GM12878 (cell line): Measurements from ENCODE around the gene CDH4. TPM values are rescaled to one million over a fixed set of nuclear protein-coding genes. Genes with fewer than 3 reads are reported as not detected.

ENCODE experiments used
- ATAC-seq: fragments of 200-7000 bp; cut with Tn5 transposase; 3 replicates; pipeline ENCODE4 v1.9.1; 2020; ENCODE audit warnings: mild to moderate bottlenecking, moderate library complexity
- BruUV-seq: library from RNA; stranded (reverse); fragments of 400-500 nt; replicated peaks from 2 replicates; lab custom pipeline; 2021; lab: Mats Ljungman, UMichigan
- CTCF ChIA-PET: fragments of 300-600 bp; sonication (Branson Sonifier 250); formaldehyde crosslinking; extraction: SDS; loops from one replicate; lab custom pipeline; 2021; ENCODE audit warnings: inconsistent platforms; lab: Yijun Ruan, JAX
- POLR2A ChIA-PET: fragments of 350-600 bp; formaldehyde crosslinking; extraction: SDS; loops from one replicate; lab custom pipeline; 2021; ENCODE audit warnings: inconsistent platforms; lab: Charles Lee
- RAD21 ChIA-PET: fragments of 300-600 bp; sonication (Branson Sonifier 250); formaldehyde crosslinking; loops from one replicate; lab custom pipeline; 2023; ENCODE audit warnings: antibody characterized with exemption; ENCODE audit not compliant: unreplicated experiment; lab: Charles Lee
- SMC1A ChIA-PET: fragments of 300-600 bp; sonication (Branson Sonifier 250); formaldehyde crosslinking; loops from one replicate; lab custom pipeline; 2023; ENCODE audit not compliant: unreplicated experiment, uncharacterized antibody; lab: Charles Lee
- DNase-seq: peaks from one replicate; pipeline ENCODE4 v3.0.0-alpha.2; 2011; ENCODE audit warnings: low read depth, low spot score
- FAIRE-seq: peaks from 3 replicates; lab custom pipeline; 2011; peaks lifted over from hg19 to GRCh38; lab: Jason Lieb, UNC
- H2AFZ ChIP-seq: 2 replicates; pipeline ENCODE4 v1.6.0; 2011; ENCODE audit warnings: low read depth, low read length, control low read depth; ENCODE audit not compliant: control insufficient read depth
- H3K27ac ChIP-seq: 2 replicates; pipeline ENCODE4 v1.5.1; 2011; ENCODE audit warnings: control low read depth; ENCODE audit not compliant: control insufficient read depth, insufficient read depth
- H3K27me3 ChIP-seq, 2 experiments: replicated peaks in 1 of 2; 2 replicates each; pipeline versions ENCODE4 v1.6.0 to v1.6.1; 2011; ENCODE audit warnings: low read length in 1 of 2; ENCODE audit not compliant: control insufficient read depth in 2 of 2, insufficient read depth in 2 of 2
- H3K36me3 ChIP-seq, 2 experiments: 2 replicates each; pipeline ENCODE4 v1.5.1; 2011; ENCODE audit warnings: low read length in 1 of 2; ENCODE audit not compliant: control insufficient read depth in 2 of 2, insufficient read depth in 2 of 2
- H3K4me1 ChIP-seq: 2 replicates; pipeline ENCODE4 v1.6.1; 2011; ENCODE audit warnings: mild to moderate bottlenecking, low read length, moderate library complexity, mixed read lengths; ENCODE audit not compliant: control insufficient read depth, insufficient read depth
- H3K4me2 ChIP-seq: 2 replicates; pipeline ENCODE4 v1.6.0; 2011; ENCODE audit warnings: control low read depth; ENCODE audit not compliant: control insufficient read depth, insufficient read depth
- H3K4me3 ChIP-seq: fragments of 200-600 bp; sonication (generic); 2 replicates; pipeline ENCODE4 v1.5.1; 2016
- H3K79me2 ChIP-seq: 2 replicates; pipeline ENCODE4 v1.6.0; 2011; ENCODE audit warnings: low read length; ENCODE audit not compliant: control insufficient read depth, insufficient read depth
- H3K9ac ChIP-seq: 2 replicates; pipeline ENCODE4 v1.8.0; 2011; ENCODE audit warnings: low read length, control low read depth, mixed read lengths; ENCODE audit not compliant: control insufficient read depth, insufficient read depth
- H3K9me3 ChIP-seq: replicated peaks from 3 replicates; pipeline ENCODE4 v1.5.1; 2011; ENCODE audit warnings: mild to moderate bottlenecking, low read length; ENCODE audit not compliant: control insufficient read depth, insufficient read depth
- H4K20me1 ChIP-seq: 2 replicates; pipeline ENCODE4 v1.6.0; 2011; ENCODE audit not compliant: control insufficient read depth, insufficient read depth
- BMI1 ChIP-seq: fragments of 450-650 bp; IDR thresholded peaks from 2 replicates; pipeline ENCODE4 v1.6.1; 2016; ENCODE audit warnings: mild to moderate bottlenecking, moderate library complexity, borderline replicate concordance
- FOS ChIP-seq: IDR thresholded peaks from 3 replicates; pipeline ENCODE4 v1.6.1; 2011; ENCODE audit warnings: borderline replicate concordance; ENCODE audit not compliant: insufficient read length; ENCODE audit errors: extremely low read depth
- HDAC2 ChIP-seq: fragments of 200-600 bp; sonication (generic); IDR thresholded peaks from 2 replicates; pipeline ENCODE4 v1.6.1; 2017
- MTA2 ChIP-seq: fragments of 450-650 bp; IDR thresholded peaks from 2 replicates; pipeline ENCODE4 v1.6.1; 2016; ENCODE audit warnings: low read depth, mild to moderate bottlenecking, moderate library complexity
- POLR2A ChIP-seq: IDR thresholded peaks from 2 replicates; pipeline ENCODE4 v1.6.1; 2011; ENCODE audit warnings: low read depth, mild to moderate bottlenecking, low read length
- RAD51 ChIP-seq: fragments of 450-650 bp; IDR thresholded peaks from 2 replicates; pipeline ENCODE4 v1.6.1; 2016; ENCODE audit warnings: moderate library complexity, mild to moderate bottlenecking, inconsistent platforms
- REST ChIP-seq: IDR thresholded peaks from 2 replicates; pipeline ENCODE4 v1.6.1; 2012; ENCODE audit warnings: mild to moderate bottlenecking, low read depth, low read length
- SIN3A ChIP-seq: IDR thresholded peaks from 2 replicates; pipeline ENCODE4 v1.6.1; 2012; ENCODE audit warnings: low read depth, low read length, improper control_type of control experiment
- SKIL ChIP-seq: fragments of 450-650 bp; IDR thresholded peaks from 2 replicates; pipeline ENCODE4 v1.6.1; 2017; ENCODE audit warnings: mild to moderate bottlenecking, low read depth, inconsistent platforms; ENCODE audit not compliant: poor library complexity, severe bottlenecking
- SUPT20H ChIP-seq: IDR thresholded peaks from 2 replicates; pipeline ENCODE4 v1.6.1; 2011; ENCODE audit warnings: low read depth, mild to moderate bottlenecking, low read length, moderate library complexity, borderline replicate concordance; ENCODE audit not compliant: control insufficient read depth
- WGBS: methylation state at CpG from one replicate; pipeline ENCODE4 v1.1.6; 2016; ENCODE audit warnings: low lambda C conversion rate; ENCODE audit not compliant: insufficient replicate concordance, insufficient coverage; ENCODE audit errors: missing lambda C conversion rate; 5-methylcytosine and 5-hydroxymethylcytosine counted together
- in situ Hi-C: fragments of 300-500 bp; cut with MboI; formaldehyde crosslinking; loops from 9 replicates; pipeline ENCODE4 v1.14.3; 2018; ENCODE audit warnings: mixed read lengths
- intact Hi-C: fragments of 100-400 bp; cut with micrococcal nuclease; formaldehyde crosslinking; loops from one replicate; pipeline ENCODE4 v1.14.2; 2022; ENCODE audit not compliant: unreplicated experiment
- polyA plus RNA-seq, 11 experiments: library from polyadenylated mRNA; depleted of rRNA in 4 of 11; unstranded in 6 of 11; stranded (reverse) in 5 of 11; fragments of >200 nt; fragmentation: Nextera tagmentation in 4 of 11; fragmentation: Illumina TruSeq in 1 of 11; extraction: Ambion mirVana in 4 of 11; extraction: Trizol in 1 of 11; gene quantifications; 1 replicate in 1 of 11; 2 replicates in 10 of 11; pipeline versions ENCODE4 v1.2.1 to v1.2.3, GENCODE V29; 2011 to 2016; ENCODE audit warnings: inconsistent platforms in 2 of 11, missing spikeins in 2 of 11, low read depth in 1 of 11
- total RNA-seq, 4 experiments: library from RNA; depleted of rRNA in 3 of 4; stranded (reverse); fragments of >200 nt in 3 of 4; fragmentation: Illumina TruSeq in 1 of 4; extraction: Trizol in 1 of 4; gene quantifications; 2 replicates each; pipeline versions ENCODE4 v1.2.1 to v1.2.3, GENCODE V29; 2013 to 2021

The CDH4 gene
- total and polyA plus RNA-seq, 10 of the 15 experiments (the other 5 are each of a cell fraction or from before 2014, with no cell fraction given), result not detected

GRCh38 chr20:61736001-61736635 lies 484.1 kb downstream of the CDH4 start (continued):
- TF ChIP-seq RAD51, result no peak
- no peak for TF ChIP-seq FOS

- DNase-seq, result no peak
- WGBS, result 29% methylated on average over 12 of the region's 14 CpGs
- POLR2A ChIA-PET, result no interaction called here
- RAD21 ChIA-PET, result no interaction called here
- H3K79me2 ChIP-seq, result no peaks in the 10 kb centered on the region
- FAIRE-seq, result no peak
- no peak overlapping the region for H2AFZ ChIP-seq
- H3K4me3 ChIP-seq, result no peak overlapping the region
- no peak overlapping the region for H3K27ac ChIP-seq
- H3K4me2 ChIP-seq, result no peak overlapping the region
- no peaks in the 10 kb centered on the region for H3K27me3 ChIP-seq
- intact Hi-C loops (no loop called here), in situ Hi-C loops (no loop called here)
- no peaks in the 10 kb centered on the region for H3K36me3 ChIP-seq
- H4K20me1 ChIP-seq, result no peaks in the 10 kb centered on the region
- SMC1A ChIA-PET, result no interaction called here
- H3K4me1 ChIP-seq, result no peaks in the 10 kb centered on the region
- TF ChIP-seq BMI1 (no peak), HDAC2 (no peak)
- no TSS peak for BruUV-seq
- ATAC-seq, result no peak
- H3K9me3 ChIP-seq, result no peaks in the 10 kb centered on the region
- H3K9ac ChIP-seq, result no peak overlapping the region
- CTCF ChIA-PET, result no interaction called here
Observed at GRCh38 chr20:61736751-61737310, 484.8 kb downstream of the CDH4 start.

GRCh38 chr20:61737346-61737745 lies 485.3 kb downstream of the CDH4 start:
- POLR2A ChIA-PET, result no interaction called here
- FAIRE-seq, result no peak
- in situ Hi-C loops (no loop called here), intact Hi-C loops (no loop called here)
- ATAC-seq, result no peak
- no peaks in the 10 kb centered on the region for H4K20me1 ChIP-seq
- CTCF ChIA-PET, result no interaction called here
- SMC1A ChIA-PET, result no interaction called here
- H3K9me3 ChIP-seq, result no peaks in the 10 kb centered on the region
- H3K79me2 ChIP-seq, result no peaks in the 10 kb centered on the region
- no peak overlapping the region for H3K4me2 ChIP-seq
- DNase-seq, result no peak
- no peaks in the 10 kb centered on the region for H3K36me3 ChIP-seq
- no peak overlapping the region for H2AFZ ChIP-seq
- RAD21 ChIA-PET, result no interaction called here
- H3K27ac ChIP-seq, result no peak overlapping the region
- H3K27me3 ChIP-seq, result no peaks in the 10 kb centered on the region
- no peak overlapping the region for H3K4me3 ChIP-seq
- BruUV-seq, result no TSS peak
- no peaks in the 10 kb centered on the region for H3K4me1 ChIP-seq
- 44% methylated on average over 8 of the region's 8 CpGs for WGBS
- H3K9ac ChIP-seq, result no peak overlapping the region
- TF ChIP-seq MTA2 (no peak), SIN3A (no peak), SKIL (no peak), POLR2A (no peak), REST (no peak), SUPT20H (no peak)
